CD1c-positive myeloid dendritic cell (primary cell): ENCODE data around the gene PRKCA.

Experiments used
- DNase-seq: peaks from one replicate; pipeline ENCODE4 v3.0.0-alpha.2; 2016; ENCODE audit errors: extremely low spot score

PRKCA gene

GRCh38 chr17:66810951-66811682 lies 508.7 kb downstream of the PRKCA start:
- DNase-seq: no peak

GRCh38 chr17:66811683-66812054 lies 509.3 kb downstream of the PRKCA start:
- DNase-seq: no peak

GRCh38 chr17:66812571-66812970 lies 510.2 kb downstream of the PRKCA start:
- no peak for DNase-seq

GRCh38 chr17:66813296-66813695 lies 510.9 kb downstream of the PRKCA start:
- DNase-seq: no peak

GRCh38 chr17:66814026-66814425 lies 511.6 kb downstream of the PRKCA start:
- no peak for DNase-seq

GRCh38 chr17:66814570-66814969 lies 512.2 kb downstream of the PRKCA start:
- no peak for DNase-seq

- DNase-seq: no peak
These were observed 515.3 kb downstream of the PRKCA start for GRCh38 chr17:66817750-66818149.

GRCh38 chr17:66819466-66819865 lies 517.1 kb downstream of the PRKCA start:
- DNase-seq: no peak

- DNase-seq: no peak
These were observed 519.6 kb downstream of the PRKCA start for GRCh38 chr17:66822009-66822408.

- no peak for DNase-seq
These were observed 524.4 kb downstream of the PRKCA start for GRCh38 chr17:66826856-66827255.

GRCh38 chr17:66829386-66829864 lies 527.0 kb downstream of the PRKCA start:
- DNase-seq: peak; percentile 9

- DNase-seq: no peak
These were observed 527.5 kb downstream of the PRKCA start for GRCh38 chr17:66829883-66830282.

- no peak for DNase-seq
These were observed 528.0 kb downstream of the PRKCA start for GRCh38 chr17:66830451-66830850.

GRCh38 chr17:66831383-66832210 lies 529.2 kb downstream of the PRKCA start:
- no peak for DNase-seq

GRCh38 chr17:66833201-66833600 lies 530.8 kb downstream of the PRKCA start:
- no peak for DNase-seq

- DNase-seq: no peak
These were observed 532.1 kb downstream of the PRKCA start for GRCh38 chr17:66834426-66834918.

- no peak for DNase-seq
These were observed 532.6 kb downstream of the PRKCA start, which contains the start of gene CACNG5 for GRCh38 chr17:66834919-66835454. CACNG5 (plus strand) TSS chr17:66835117; CDS start chr17:66877333, 42,216 bp downstream.

- no peak for DNase-seq
These were observed 533.1 kb downstream of the PRKCA start for GRCh38 chr17:66835476-66835875.

GRCh38 chr17:66836063-66837005 lies 533.9 kb downstream of the PRKCA start:
- no peak for DNase-seq

GRCh38 chr17:66837226-66837625 lies 534.8 kb downstream of the PRKCA start:
- no peak for DNase-seq
